C1 segment of cervical spinal cord (tissue), 14 donors: ENCODE data around the gene ZNF384.
"Not testable (repeated sequence)": the region's sequence is repeated elsewhere in the genome, so short reads cannot be mapped to it uniquely, and the experiment has no call there.

ENCODE experiments used
- DNase-seq, 14 donors: peaks; one replicate each; lab custom pipeline; 2025; lab: John Stamatoyannopoulos, UW

ZNF384 gene

GRCh38 chr12:6688999-6689882, at the start of gene ZNF384:
ZNF384 (minus strand) TSS chr12:6689375; CDS start chr12:6679520, 9,855 bp downstream.
- peak; percentile 81 to 100 (median 97) for DNase-seq

GRCh38 chr12:6736754-6737153, 47.6 kb upstream of the ZNF384 start:
- DNase-seq: no peak

GRCh38 chr12:6735448-6736191, 46.4 kb upstream of the ZNF384 start:
- DNase-seq: peak in 9 of 14 donors; percentile 8 to 76 (median 18)

- peak in 2 of 14 donors; percentile 3 to 79 for DNase-seq
Measured at GRCh38 chr12:6734506-6735387, 45.6 kb upstream of the ZNF384 start.

- DNase-seq: no peak
Measured at GRCh38 chr12:6730169-6730568, 41.0 kb upstream of the ZNF384 start.

- no peak for DNase-seq
Measured at GRCh38 chr12:6729186-6729585, 40.0 kb upstream of the ZNF384 start.

GRCh38 chr12:6725350-6725749, 36.2 kb upstream of the ZNF384 start:
- no peak for DNase-seq

GRCh38 chr12:6724409-6724797, 35.2 kb upstream of the ZNF384 start:
- DNase-seq: peak in 1 of 14 donors; percentile 57

GRCh38 chr12:6723607-6724408, 34.6 kb upstream of the ZNF384 start, which contains the start of gene COPS7A:
COPS7A (plus strand) TSS chr12:6724046; CDS start chr12:6724657, 611 bp downstream.
- peak; percentile 85 to 100 (median 96) for DNase-seq

GRCh38 chr12:6722863-6723262, 33.7 kb upstream of the ZNF384 start:
- DNase-seq: no peak

GRCh38 chr12:6716874-6717437, 27.8 kb upstream of the ZNF384 start:
- DNase-seq: no peak

GRCh38 chr12:6716031-6716873, 27.1 kb upstream of the ZNF384 start:
- not testable (repeated sequence) for DNase-seq

GRCh38 chr12:6708960-6709394, 19.8 kb upstream of the ZNF384 start:
- DNase-seq: no peak

GRCh38 chr12:6708351-6708750, 19.2 kb upstream of the ZNF384 start:
- DNase-seq: not testable (repeated sequence)

- no peak for DNase-seq
Measured at GRCh38 chr12:6703631-6704030, 14.5 kb upstream of the ZNF384 start.

GRCh38 chr12:6701078-6701768, 12.0 kb upstream of the ZNF384 start:
- no peak for DNase-seq

GRCh38 chr12:6700646-6701051, 11.5 kb upstream of the ZNF384 start, which contains the start of gene PIANP:
PIANP (minus strand) TSS chr12:6700815; CDS start chr12:6698061, 2,754 bp downstream.
- DNase-seq: peak in 1 of 14 donors; percentile 49

GRCh38 chr12:6699989-6700645, 10.9 kb upstream of the ZNF384 start:
- peak in 1 of 14 donors; percentile 47 for DNase-seq
